GM20000 (cell line): ENCODE results near the gene RHOBTB3.

ENCODE experiments used
- DNase-seq: peaks from one replicate; pipeline ENCODE4 v3.0.0; 2012; ENCODE audit warnings: low spot score
- CTCF ChIP-seq: IDR thresholded peaks from 2 replicates; pipeline ENCODE4 v1.5.1; 2012; ENCODE audit warnings: mild to moderate bottlenecking, control low read depth; ENCODE audit errors: extremely low read depth, missing control alignments

The RHOBTB3 gene

GRCh38 chr5:95838556-95838955, 107.4 kb downstream of the RHOBTB3 start:
- no peak for DNase-seq
- TF ChIP-seq CTCF: no peak

GRCh38 chr5:95839658-95840057, 108.5 kb downstream of the RHOBTB3 start:
- DNase-seq: no peak
- no peak for TF ChIP-seq CTCF

GRCh38 chr5:95840956-95841705, 110.0 kb downstream of the RHOBTB3 start:
- DNase-seq: no peak
- TF ChIP-seq CTCF: no peak

- TF ChIP-seq CTCF: no peak
- DNase-seq: no peak
These were observed 111.0 kb downstream of the RHOBTB3 start for GRCh38 chr5:95841914-95842812.

- TF ChIP-seq CTCF: peak; percentile 71
- peak; percentile 81 for DNase-seq
These were observed 111.9 kb downstream of the RHOBTB3 start for GRCh38 chr5:95842854-95843544.

GRCh38 chr5:95843733-95844223, 112.6 kb downstream of the RHOBTB3 start:
- TF ChIP-seq CTCF: no peak
- DNase-seq: no peak

- no peak for DNase-seq
- TF ChIP-seq CTCF: no peak
These were observed 114.3 kb downstream of the RHOBTB3 start for GRCh38 chr5:95845391-95845790.
